ENCODE measurements around the gene LAMA3.

- TF ChIP-seq TMF1 (CRISPR knock-in tag; IDR thresholded peaks at IDR 0.05; ENCODE audit: low read depth) (no peak), ZBTB26 (CRISPR knock-in tag; IDR thresholded peaks at IDR 0.05; ENCODE audit: borderline replicate concordance) (no peak), FOXP4 (CRISPR knock-in tag; IDR thresholded peaks at IDR 0.05) (no peak), TCF7 (IDR thresholded peaks at IDR 0.05; ENCODE audit: low read depth) (no peak), POLR2A (IDR thresholded peaks at IDR 0.05; ENCODE audit: insufficient read depth in 1 of 2, low read depth in 2 of 2, low read length in 2 of 2) (no peak), ZNF674 (CRISPR knock-in tag; IDR thresholded peaks at IDR 0.05; ENCODE audit: low read depth) (no peak)
These were observed 6.8 kb upstream of the LAMA3 start for GRCh38 chr18:23682472-23682871.
